K562 (cell line): ENCODE measurements around the gene FADS1. TPM values are rescaled to one million over a fixed set of nuclear protein-coding genes. Genes with fewer than 3 reads are reported as not detected.

Experiments used
- ARNT ChIP-seq, 2 experiments: fragments of 450-650 bp; IDR thresholded peaks; 2 replicates each; pipeline ENCODE4 v1.6.1; 2016; ENCODE audit warnings: mild to moderate bottlenecking in 1 of 2
- CHD4 ChIP-seq: fragments of 200-600 bp; sonication (generic); IDR thresholded peaks from 3 replicates; pipeline ENCODE4 v1.6.1; 2012; ENCODE audit warnings: low read depth, mild to moderate bottlenecking, mixed read lengths, low read length, inconsistent platforms; ENCODE audit not compliant: insufficient read depth, insufficient replicate concordance, poor library complexity, severe bottlenecking
- ELF2 ChIP-seq: fragments of 250-450 bp; sonication (Bioruptor Pico); IDR thresholded peaks from 2 replicates; pipeline ENCODE4 v1.5.0; 2021; ENCODE audit warnings: mild to moderate bottlenecking
- HCFC1 ChIP-seq: IDR thresholded peaks from 2 replicates; pipeline ENCODE4 v1.6.1; 2012; ENCODE audit warnings: low read depth, low read length, improper control_type of control experiment
- KDM1A ChIP-seq, 2 experiments: fragments of 450-650 bp; IDR thresholded peaks; 2 replicates each; pipeline ENCODE4 v1.6.1; 2016; ENCODE audit warnings: mild to moderate bottlenecking in 2 of 2
- MAFF ChIP-seq: IDR thresholded peaks from 2 replicates; pipeline ENCODE4 v1.6.1; 2012; ENCODE audit warnings: low read length, improper control_type of control experiment
- NCOA4 ChIP-seq: fragments of 450-650 bp; IDR thresholded peaks from 2 replicates; pipeline ENCODE4 v1.6.1; 2018; ENCODE audit warnings: mild to moderate bottlenecking; ENCODE audit not compliant: partially characterized antibody
- PML ChIP-seq: IDR thresholded peaks from 2 replicates; pipeline ENCODE4 v1.6.1; 2012; ENCODE audit warnings: low read length, inconsistent platforms
- RBM25 ChIP-seq: fragments of 200-400 bp; formaldehyde crosslinking; IDR thresholded peaks from 2 replicates; pipeline ENCODE4 v1.6.1; 2018; ENCODE audit warnings: low read length, low read depth, moderate library complexity; ENCODE audit not compliant: severe bottlenecking
- SIN3B ChIP-seq: fragments of 450-650 bp; IDR thresholded peaks from 2 replicates; pipeline ENCODE4 v1.6.1; 2017; ENCODE audit warnings: low read depth, mild to moderate bottlenecking, moderate library complexity
- ZNF197 ChIP-seq: fragments of 200-800 bp; sonication (Bioruptor generic); IDR thresholded peaks from 2 replicates; pipeline ENCODE4 v1.6.1; 2016; ENCODE audit warnings: low read depth, missing genetic modification characterization, missing compliant biosample characterization
- ZNF644 ChIP-seq: fragments of 200-800 bp; sonication (Bioruptor generic); IDR thresholded peaks from 2 replicates; pipeline ENCODE4 v1.6.1; 2016; ENCODE audit warnings: low read depth, missing genetic modification characterization, missing compliant biosample characterization
- polyA plus RNA-seq, 8 experiments: library from polyadenylated mRNA; depleted of rRNA in 4 of 8; stranded (reverse) in 5 of 8; unstranded in 3 of 8; fragments of >200 nt; fragmentation: Nextera tagmentation in 2 of 8; fragmentation: Illumina TruSeq in 1 of 8; extraction: Ambion mirVana in 2 of 8; extraction: Trizol in 1 of 8; gene quantifications; 2 replicates each; pipeline versions ENCODE4 v1.2.1 to v1.2.3, GENCODE V29; 2011 to 2014; ENCODE audit warnings: inconsistent platforms in 1 of 8, missing spikeins in 1 of 8
- total RNA-seq, 7 experiments: library from RNA; depleted of rRNA in 6 of 7; stranded (reverse); fragments of >200 nt in 6 of 7; fragmentation: Illumina TruSeq in 2 of 7; extraction: Trizol in 2 of 7; gene quantifications; 2 replicates each; pipeline versions ENCODE4 v1.2.1 to v1.2.3, GENCODE V29; 2011 to 2021; ENCODE audit warnings: low replicate concordance in 1 of 7
- TF ChIP-seq, protein P1 (sequence below): sonication (generic); formaldehyde crosslinking; IDR thresholded peaks from 2 replicates; pipeline ENCODE4 v1.8.0; 2022; ENCODE audit warnings: mild to moderate bottlenecking, missing genetic modification reagents
- TF ChIP-seq, protein P2 (sequence below): fragments of 250-450 bp; sonication (Bioruptor Pico); IDR thresholded peaks from 2 replicates; pipeline ENCODE4 v1.5.0; 2021; ENCODE audit warnings: mild to moderate bottlenecking, moderate library complexity
- TF ChIP-seq, protein P3 (sequence below), 3 experiments: fragments of 200-800 bp in 1 of 3; fragments of 250-450 bp in 1 of 3; fragments of 450-650 bp in 1 of 3; sonication (Bioruptor Pico) in 1 of 3; sonication (Bioruptor generic) in 1 of 3; formaldehyde crosslinking in 1 of 3; IDR thresholded peaks; 2 replicates each; pipeline versions ENCODE4 v1.6.1 to v1.8.0; 2016 to 2022; ENCODE audit warnings: mild to moderate bottlenecking in 2 of 3, missing genetic modification characterization in 2 of 3, missing compliant biosample characterization in 1 of 3, moderate library complexity in 1 of 3

Gene FADS1
- total and polyA plus RNA-seq, 9 of the 15 experiments (the other 6 are each of a cell fraction or from before 2014, with no cell fraction given) = 110 to 864 (median 364) TPM

DNA sequence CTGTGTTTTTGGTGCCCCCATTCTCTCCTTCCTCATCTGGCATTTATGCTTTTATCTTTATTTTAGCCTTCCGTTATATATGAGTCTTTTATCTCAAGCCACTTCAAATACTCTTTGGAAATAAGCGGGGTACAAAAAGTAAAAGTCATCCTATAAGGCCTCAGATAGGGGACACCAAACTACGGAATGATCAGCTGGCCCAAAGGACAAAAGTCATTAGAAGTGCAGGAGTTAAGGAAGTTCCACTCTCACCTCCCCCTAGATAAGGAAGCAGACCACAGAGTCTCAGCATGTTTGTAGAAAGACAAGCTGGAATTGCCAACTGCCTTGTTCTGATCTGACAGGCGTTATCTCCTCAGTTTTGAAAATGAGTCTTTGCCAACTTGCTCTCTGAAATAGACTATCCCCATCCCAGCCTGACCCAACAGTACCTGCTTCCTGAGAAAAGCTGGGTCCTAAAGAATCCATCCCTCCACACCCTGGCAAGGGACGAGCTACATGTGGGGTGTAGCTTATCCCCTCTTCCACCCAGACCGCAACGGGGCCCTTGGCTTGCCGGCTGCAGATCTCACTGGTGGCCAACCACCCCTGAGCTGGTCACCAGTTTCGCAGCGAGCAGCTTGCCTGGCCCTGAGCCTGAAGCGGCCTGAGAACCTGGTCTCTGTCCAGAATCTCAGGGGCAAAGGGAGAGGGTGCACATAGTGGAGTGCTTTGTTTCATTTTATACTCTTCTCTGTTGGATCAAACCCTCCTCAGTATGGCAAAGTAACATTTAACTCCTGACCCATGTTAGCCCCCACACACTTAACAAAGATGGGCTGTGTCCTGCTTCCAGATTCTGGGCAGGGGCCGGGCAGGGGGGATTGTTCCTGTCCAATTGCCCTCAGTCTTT is 25.1 kb upstream of the FADS1 start (continued):
- TF ChIP-seq ZNF644 (peak; percentile 86; the same call in 1 of the 2 replicates), SIN3B (no peak), KDM1A (IDR thresholded peaks at IDR 0.05) (peak; percentile 86 to 91), PML (peak; percentile 80), MAFF (peak; percentile 76), ELF2 (no peak), ZNF197 (peak; percentile 64; the same call in 1 of the 2 replicates), NCOA4 (no peak), ARNT (IDR thresholded peaks at IDR 0.05) (peak; percentile 83 to 88; a peak in 3 of 4 replicates), RBM25 (no peak), HCFC1 (no peak), CHD4 (peak; percentile 23)
- TF ChIP-seq, protein P1, sequence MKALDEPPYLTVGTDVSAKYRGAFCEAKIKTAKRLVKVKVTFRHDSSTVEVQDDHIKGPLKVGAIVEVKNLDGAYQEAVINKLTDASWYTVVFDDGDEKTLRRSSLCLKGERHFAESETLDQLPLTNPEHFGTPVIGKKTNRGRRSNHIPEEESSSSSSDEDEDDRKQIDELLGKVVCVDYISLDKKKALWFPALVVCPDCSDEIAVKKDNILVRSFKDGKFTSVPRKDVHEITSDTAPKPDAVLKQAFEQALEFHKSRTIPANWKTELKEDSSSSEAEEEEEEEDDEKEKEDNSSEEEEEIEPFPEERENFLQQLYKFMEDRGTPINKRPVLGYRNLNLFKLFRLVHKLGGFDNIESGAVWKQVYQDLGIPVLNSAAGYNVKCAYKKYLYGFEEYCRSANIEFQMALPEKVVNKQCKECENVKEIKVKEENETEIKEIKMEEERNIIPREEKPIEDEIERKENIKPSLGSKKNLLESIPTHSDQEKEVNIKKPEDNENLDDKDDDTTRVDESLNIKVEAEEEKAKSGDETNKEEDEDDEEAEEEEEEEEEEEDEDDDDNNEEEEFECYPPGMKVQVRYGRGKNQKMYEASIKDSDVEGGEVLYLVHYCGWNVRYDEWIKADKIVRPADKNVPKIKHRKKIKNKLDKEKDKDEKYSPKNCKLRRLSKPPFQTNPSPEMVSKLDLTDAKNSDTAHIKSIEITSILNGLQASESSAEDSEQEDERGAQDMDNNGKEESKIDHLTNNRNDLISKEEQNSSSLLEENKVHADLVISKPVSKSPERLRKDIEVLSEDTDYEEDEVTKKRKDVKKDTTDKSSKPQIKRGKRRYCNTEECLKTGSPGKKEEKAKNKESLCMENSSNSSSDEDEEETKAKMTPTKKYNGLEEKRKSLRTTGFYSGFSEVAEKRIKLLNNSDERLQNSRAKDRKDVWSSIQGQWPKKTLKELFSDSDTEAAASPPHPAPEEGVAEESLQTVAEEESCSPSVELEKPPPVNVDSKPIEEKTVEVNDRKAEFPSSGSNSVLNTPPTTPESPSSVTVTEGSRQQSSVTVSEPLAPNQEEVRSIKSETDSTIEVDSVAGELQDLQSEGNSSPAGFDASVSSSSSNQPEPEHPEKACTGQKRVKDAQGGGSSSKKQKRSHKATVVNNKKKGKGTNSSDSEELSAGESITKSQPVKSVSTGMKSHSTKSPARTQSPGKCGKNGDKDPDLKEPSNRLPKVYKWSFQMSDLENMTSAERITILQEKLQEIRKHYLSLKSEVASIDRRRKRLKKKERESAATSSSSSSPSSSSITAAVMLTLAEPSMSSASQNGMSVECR = peak; percentile 53; the same call in 1 of the 2 replicates
- TF ChIP-seq, protein P2, sequence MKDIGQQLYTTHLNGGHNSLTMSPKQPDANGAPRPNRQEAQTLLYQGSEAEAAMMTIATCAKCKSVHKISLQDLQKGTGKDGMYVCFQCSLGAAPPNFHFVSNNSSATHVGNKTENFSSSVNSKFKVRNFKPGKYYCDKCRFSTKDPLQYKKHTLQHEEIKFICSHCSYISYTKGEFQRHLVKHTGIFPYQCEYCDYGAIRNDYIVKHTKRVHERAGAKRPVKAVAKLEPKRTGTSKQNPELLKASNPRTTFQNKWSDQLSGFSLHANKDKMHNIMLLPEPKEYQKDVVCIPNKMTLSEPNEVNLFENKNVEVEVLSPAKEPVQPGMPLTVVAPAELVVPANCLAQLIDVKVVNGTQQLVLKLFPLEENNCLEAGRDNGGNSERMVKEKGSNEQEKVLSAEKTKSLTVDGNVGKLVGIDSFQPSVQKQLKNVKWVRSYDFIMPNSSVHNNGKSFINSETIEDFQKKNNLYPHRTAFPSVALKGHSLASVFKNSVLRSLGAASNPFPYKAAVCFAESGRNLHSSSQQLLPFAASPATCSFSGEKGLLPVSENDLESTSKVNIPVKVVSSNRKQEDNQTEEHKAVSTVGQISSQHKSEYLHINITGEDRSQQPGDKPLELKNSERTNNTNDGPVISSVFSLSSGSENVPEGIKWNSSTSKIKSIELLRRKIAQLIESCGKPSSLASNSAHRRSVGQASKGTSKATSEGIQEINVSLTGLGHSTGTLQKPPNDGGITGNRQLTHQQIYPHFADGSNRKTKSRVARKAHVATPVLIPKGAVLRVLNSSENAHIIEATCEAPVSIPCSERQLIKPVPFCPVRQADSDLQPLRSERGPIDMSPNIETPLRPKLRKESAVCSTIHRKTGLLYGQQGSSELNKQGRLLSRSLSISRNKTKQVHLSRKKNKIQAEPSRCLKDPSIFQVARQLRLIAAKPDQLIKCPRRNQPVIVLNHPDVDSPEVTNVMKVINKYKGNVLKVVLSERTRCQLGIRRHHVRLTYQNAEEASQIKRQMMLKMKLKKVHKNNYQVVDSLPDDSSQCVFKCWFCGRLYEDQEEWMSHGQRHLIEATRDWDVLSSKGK (CRISPR knock-in tag) = no peak
- TF ChIP-seq, protein P3, sequence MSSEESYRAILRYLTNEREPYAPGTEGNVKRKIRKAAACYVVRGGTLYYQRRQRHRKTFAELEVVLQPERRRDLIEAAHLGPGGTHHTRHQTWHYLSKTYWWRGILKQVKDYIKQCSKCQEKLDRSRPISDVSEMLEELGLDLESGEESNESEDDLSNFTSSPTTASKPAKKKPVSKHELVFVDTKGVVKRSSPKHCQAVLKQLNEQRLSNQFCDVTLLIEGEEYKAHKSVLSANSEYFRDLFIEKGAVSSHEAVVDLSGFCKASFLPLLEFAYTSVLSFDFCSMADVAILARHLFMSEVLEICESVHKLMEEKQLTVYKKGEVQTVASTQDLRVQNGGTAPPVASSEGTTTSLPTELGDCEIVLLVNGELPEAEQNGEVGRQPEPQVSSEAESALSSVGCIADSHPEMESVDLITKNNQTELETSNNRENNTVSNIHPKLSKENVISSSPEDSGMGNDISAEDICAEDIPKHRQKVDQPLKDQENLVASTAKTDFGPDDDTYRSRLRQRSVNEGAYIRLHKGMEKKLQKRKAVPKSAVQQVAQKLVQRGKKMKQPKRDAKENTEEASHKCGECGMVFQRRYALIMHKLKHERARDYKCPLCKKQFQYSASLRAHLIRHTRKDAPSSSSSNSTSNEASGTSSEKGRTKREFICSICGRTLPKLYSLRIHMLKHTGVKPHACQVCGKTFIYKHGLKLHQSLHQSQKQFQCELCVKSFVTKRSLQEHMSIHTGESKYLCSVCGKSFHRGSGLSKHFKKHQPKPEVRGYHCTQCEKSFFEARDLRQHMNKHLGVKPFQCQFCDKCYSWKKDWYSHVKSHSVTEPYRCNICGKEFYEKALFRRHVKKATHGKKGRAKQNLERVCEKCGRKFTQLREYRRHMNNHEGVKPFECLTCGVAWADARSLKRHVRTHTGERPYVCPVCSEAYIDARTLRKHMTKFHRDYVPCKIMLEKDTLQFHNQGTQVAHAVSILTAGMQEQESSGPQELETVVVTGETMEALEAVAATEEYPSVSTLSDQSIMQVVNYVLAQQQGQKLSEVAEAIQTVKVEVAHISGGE (CRISPR knock-in tag; IDR thresholded peaks at IDR 0.05) = no peak; a peak in 1 of 6 replicates
